D721Med (cell line): ENCODE data around the gene USP6NL.

Experiments used
- DNase-seq: peaks from one replicate; pipeline ENCODE4 v3.0.0; 2011; ENCODE audit warnings: low spot score; ENCODE audit not compliant: insufficient read length
- FAIRE-seq: peaks from 2 replicates; lab custom pipeline; 2011; peaks lifted over from hg19 to GRCh38; lab: Jason Lieb, UNC
- TF ChIP-seq, protein P1 (sequence below): IDR thresholded peaks from 2 replicates; pipeline ENCODE4 v1.5.1; 2012; ENCODE audit warnings: mild to moderate bottlenecking, control low read depth; ENCODE audit not compliant: insufficient read depth; ENCODE audit errors: missing control alignments

The USP6NL gene

GRCh38 chr10:11510736-11511135 is 100.7 kb downstream of the USP6NL start:
- TF ChIP-seq, protein P1, sequence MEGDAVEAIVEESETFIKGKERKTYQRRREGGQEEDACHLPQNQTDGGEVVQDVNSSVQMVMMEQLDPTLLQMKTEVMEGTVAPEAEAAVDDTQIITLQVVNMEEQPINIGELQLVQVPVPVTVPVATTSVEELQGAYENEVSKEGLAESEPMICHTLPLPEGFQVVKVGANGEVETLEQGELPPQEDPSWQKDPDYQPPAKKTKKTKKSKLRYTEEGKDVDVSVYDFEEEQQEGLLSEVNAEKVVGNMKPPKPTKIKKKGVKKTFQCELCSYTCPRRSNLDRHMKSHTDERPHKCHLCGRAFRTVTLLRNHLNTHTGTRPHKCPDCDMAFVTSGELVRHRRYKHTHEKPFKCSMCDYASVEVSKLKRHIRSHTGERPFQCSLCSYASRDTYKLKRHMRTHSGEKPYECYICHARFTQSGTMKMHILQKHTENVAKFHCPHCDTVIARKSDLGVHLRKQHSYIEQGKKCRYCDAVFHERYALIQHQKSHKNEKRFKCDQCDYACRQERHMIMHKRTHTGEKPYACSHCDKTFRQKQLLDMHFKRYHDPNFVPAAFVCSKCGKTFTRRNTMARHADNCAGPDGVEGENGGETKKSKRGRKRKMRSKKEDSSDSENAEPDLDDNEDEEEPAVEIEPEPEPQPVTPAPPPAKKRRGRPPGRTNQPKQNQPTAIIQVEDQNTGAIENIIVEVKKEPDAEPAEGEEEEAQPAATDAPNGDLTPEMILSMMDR, result no peak
- no peak for FAIRE-seq
- DNase-seq, result no peak

- TF ChIP-seq, protein P1, result no peak
- DNase-seq (no peak), FAIRE-seq (no peak)
Observed at GRCh38 chr10:11510281-11510680, 101.2 kb downstream of the USP6NL start.

DNA sequence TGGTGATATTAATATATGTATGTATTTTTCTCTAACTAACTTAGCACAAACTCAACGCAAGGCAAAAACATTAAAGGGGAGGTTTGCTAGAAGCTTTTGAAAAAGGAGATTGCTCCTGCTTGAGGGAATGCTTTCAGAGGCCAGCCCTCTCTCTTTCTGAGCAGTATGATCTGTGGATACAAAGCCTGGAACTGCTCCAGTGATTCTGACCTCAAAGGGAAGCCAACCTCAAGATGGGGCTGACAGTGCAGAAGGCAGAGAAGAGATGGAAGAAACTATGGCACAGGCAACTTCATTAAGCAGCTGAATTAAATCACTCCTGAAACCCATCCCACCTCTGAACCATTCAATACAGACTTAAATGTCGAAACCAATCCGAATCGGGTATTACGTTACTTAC is 102.4 kb downstream of the USP6NL start:
- TF ChIP-seq, protein P1, result no peak
- no peak for DNase-seq
- FAIRE-seq, result no peak

DNA sequence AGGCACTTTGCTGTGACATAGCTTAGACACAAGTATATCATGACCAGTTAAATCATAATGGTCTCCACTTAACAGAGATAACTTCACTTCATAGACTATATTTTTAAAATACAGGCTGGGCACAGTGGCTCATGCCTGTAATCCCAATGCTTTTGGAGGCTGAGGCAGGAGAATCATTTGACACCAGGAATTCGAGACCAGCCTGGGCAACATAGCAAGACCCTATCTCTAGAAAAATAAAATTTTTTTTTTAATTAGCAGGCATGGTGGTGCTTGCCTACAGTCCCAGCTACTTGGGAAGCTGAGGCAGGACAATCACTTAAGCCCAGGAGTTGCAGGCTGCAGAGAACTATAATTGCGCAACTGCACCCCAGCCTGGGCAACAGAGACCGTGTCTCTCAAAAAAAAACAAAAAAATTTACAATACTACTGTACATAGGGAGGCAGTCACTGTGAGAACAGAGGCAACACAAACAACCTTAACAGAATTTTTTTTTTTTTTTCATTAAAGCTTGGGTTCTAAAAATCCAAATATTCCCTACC is 105.1 kb downstream of the USP6NL start:
- no peak for DNase-seq
- no peak for FAIRE-seq
- TF ChIP-seq, protein P1, result no peak

DNA sequence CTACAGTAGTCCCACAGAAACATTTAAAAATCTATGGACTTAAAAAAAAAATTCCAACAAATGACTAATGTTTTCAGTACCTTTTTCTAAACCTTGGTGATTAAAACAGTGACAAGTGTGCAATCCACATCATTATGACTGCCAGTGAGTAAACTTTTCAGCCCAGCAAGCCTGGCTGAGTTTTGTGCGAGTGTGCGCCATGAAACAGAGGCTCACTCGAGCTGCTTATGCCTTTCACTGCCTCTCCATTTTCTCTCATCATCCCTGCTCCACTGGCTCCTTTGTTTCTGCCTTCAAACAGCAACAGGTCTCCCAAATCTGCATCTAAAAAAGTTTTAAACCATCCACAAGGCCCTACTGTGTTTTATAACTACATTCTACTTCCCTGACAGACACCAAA is 105.8 kb downstream of the USP6NL start:
- DNase-seq, result no peak
- no peak for FAIRE-seq
- TF ChIP-seq, protein P1, result no peak

DNA sequence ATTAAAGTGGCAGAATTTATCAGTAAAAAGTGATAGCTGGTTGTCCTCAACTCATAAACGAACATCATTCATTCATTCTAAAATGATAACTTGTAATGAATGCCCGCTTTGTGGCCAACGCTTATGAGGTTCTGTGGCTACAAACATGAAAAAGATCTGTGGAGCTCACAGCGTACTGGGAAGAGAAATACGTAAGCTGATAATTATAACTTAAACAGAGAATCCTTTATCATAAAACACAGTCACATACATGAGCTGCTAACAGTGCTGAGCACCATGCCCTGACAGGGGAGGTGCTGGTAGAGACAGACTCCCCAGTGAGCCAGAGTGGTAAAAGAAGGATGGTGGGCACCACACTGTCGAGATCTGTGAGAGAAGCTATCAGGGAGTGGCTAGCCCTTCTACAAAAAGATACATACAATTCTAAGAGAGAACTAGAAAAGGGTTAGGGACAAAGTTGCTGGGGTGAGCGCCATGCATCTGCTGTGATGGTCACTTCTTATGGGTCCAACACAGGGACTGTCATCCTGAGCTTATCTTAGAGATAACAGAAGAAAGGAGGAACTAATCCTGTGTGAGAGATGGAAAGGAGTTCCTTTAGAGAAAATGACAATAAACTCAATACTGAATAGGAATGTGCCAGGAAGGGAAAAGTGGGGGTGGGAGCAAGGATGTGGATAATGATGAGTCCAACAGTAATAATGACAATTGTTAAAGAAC is 106.7 kb downstream of the USP6NL start:
- FAIRE-seq, result no peak
- DNase-seq, result no peak
- TF ChIP-seq, protein P1, result no peak

DNA sequence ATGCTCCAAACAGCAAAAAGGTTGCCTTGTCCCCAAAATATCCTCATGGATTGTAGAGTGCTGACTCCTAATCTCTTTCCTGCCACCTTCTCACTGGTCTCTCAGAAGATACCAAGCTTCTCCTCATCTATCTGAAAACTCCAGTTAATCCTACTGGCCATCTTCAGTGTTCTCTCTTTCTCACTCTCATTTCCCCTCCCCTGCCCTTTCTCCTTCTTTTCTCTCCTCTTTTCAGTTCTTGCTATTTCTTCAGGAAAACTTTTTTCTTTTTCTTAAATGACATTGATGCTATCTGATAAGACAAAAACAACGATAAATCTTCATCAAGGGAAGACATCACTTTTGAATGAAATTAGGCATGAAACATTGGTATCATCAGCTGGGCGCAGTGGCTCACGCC is 109.8 kb downstream of the USP6NL start:
- DNase-seq (no peak), FAIRE-seq (no peak)
- TF ChIP-seq, protein P1, result no peak
